NCI-H748 (cell line): Measurements from ENCODE around the gene RERE.

Source experiments
- DNase-seq: peaks from one replicate; lab custom pipeline; 2025; ENCODE audit not compliant: unreplicated experiment; lab: John Stamatoyannopoulos, UW

The RERE gene

DNA sequence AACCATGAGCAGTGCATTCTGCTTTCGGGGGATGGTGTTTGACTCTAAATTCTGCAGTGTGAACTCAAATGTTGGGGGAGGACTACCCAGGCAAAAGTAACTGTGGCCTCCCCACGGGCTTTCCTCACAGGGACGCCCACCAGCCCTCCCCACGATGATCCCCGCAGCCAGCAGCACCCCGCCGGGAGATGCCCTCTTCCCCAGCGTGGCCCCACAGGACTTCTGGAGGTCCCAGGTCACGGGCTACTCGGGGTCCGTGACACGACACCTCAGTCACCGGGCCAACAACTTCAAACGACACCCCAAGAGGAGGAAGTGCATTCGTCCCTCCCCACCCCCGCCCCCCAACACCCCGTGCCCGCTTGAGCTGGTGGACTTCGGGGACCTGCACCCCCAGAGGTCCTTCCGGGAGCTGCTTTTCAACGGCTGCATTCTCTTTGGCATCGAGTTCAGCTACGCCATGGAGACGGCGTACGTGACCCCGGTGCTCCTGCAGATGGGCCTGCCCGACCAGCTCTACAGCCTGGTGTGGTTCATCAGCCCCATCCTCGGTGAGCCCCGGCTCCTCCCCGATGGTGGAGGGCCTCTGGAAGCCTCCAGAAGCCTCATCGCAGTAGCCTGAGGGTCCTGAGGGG lies 493.1 kb downstream of the RERE start:
- DNase-seq: no peak

- DNase-seq: no peak
These were observed 493.7 kb downstream of the RERE start for GRCh38 chr1:8323706-8324105.

DNA sequence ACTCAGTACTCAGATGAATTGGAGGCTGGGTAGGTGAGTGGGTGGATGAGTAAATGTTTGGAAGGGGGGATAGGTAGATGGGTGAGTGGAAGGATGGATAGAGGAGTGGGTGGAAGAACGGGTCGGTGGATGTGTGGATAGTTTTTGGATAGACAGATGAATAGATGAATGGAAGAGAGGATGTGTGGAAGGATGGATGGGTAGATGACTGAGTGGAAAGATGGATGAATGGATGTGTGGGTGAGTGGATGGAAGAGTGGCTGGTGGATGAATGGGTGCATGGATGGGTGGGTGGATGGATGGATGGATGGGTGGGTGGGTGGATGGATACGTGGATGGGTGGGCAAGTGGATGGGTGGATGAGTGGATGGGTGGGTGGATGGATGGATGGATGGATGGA lies 495.8 kb downstream of the RERE start:
- no peak for DNase-seq

- peak; percentile 42 for DNase-seq
These were observed 499.0 kb downstream of the RERE start for GRCh38 chr1:8318436-8318835.

DNA sequence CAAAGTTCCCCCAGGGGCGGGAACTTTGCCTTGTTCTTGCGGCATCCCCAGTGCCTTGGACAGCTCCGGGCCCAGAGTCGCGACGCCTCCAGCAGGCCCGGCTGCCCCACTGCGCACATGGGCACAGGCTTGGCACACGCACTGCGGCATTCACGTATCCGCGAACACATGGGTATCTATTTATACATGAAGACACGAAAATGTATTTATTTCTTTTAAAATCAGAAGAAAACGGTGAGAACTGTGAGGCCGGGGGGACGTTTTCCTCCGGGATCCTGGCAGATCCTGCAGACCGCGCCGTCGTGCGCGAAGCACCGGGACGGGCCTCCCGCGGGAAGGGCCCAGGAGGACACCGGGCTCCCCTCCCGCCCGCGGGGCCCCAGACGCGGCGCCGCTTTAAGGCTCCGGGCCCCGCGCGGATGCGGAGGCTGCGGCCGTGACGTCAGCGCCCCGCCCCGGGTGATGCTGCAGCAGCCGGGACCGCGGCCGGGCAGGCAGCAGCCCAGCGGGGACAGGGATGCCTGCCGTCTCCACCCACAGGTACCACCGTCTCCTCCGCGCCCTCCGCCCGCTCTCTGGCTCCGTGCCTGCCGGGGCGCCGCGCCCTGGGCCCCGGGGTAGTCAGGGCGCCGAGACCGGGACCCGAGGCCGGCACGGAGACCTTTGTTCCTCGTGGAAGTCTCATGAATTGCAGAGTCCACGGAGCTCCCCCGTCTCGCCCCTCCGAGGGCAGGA lies 499.6 kb downstream of the RERE start, which contains the start of gene SLC45A1:
SLC45A1 (plus strand) TSS at position 468 of the 735 bp plus-strand sequence. CDS start 6,216 bp downstream, outside the sequence.
- DNase-seq: peak; percentile 75

- no peak for DNase-seq
These were observed 501.6 kb downstream of the RERE start for GRCh38 chr1:8315573-8316475.

DNA sequence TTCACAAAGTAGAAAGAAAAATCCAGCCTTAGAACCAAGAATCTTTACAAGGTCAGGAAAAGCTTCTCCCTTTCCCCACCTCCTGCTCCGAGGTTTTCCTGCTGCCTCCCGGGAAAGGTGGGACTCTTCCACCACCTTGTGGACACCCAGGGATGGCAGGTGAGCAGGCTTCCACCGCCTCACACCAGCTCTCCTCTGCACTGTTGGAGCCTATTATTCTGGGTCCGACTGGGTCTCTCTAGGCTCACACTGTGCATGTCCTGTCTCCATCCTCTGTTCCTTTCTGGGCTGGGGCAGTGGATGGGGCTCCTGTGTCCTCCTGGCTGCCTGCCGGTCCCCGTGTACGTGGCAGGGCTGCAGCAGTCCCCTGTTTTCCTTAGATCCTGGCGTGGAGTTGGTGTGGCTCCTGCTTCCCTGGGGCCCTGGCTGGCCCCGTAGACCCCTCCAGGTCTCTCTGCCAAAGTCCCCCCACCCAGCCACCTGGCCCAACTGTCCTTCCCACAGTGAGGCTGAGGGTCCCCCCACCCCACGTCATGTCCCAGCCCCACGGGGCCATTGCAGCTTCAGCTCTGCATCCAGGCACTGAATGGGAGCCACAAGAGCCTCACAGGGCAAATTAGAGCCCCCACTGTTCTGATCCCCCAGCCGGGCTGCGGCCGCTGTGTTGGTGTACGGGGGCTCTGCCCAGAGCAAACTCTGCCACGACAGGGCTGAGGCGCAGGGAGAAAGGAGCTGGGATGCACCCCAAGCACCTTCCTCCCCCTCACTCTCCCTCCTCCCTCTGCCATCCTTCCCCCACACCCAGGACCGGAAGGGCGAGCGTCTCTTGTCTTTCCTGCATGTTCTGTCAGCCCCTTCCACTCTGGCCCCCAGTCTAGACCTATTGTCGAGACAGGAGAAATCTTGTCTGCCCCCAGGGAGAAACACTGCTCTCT lies 502.8 kb downstream of the RERE start:
- DNase-seq: peak; percentile 67

DNA sequence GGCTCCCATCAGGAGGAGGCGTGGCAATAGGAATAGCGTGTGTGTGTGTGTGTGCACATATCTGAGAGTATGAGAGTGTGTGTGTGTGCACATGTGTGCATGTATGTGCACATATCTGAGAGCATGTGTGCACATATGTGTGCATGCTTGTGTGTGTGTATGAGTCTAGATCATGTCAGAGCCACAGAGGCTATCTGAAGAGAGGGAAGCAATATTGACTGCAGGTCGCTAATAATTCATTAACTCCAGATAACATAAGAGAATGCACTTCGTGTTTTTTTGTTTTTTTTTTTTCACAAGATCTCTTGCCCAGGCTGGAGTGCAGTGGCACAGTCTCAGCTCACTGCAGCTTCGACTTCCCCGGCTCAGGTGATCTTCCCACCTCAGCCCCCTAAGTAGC lies 504.2 kb downstream of the RERE start:
- no peak for DNase-seq

DNA sequence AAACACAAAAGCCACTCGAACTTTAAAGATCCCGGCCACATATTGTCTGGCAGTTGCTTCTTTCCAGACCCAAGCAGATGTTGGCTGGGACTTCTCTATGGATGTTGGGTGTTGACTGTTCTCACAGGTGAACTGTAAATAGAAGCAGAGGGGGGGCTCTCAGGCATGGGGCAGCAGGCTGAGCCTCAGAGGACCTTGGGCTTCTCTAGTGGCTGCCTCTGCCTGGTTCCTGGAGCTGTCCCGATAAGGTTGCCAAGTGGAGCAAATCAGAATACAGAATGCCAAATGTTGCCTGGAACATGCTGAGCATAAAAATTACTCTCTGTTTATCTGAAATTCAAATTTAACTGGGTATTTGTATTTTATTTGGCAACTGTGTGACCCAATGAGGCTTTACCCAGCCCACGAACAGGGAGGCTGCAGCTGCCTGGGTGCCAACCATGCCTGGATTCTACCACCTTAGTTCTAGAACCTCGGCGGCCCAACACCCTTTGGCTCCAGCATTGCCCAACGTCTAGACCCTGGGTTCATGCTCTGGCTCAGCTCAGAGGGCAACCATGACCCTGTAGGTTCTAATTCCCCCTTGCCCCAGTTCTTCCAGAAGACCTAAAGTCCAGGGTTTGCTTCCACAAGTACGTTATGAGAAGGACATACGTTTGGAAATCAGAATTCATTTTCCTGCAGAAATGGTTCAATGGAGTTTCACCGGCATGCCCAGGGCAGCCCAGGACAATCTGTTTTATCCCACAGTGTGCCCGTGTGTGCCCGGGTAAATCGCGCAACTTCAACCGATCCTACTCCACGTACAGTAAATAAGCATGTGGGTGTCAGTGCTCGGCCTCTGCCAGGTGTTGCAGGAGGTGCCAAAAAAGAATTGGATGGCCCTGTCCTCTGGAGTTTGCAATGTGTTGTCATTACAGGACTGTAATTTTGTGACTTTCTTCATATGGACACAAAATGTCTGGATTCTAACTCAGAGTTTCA lies 504.9 kb downstream of the RERE start:
- DNase-seq: no peak

DNA sequence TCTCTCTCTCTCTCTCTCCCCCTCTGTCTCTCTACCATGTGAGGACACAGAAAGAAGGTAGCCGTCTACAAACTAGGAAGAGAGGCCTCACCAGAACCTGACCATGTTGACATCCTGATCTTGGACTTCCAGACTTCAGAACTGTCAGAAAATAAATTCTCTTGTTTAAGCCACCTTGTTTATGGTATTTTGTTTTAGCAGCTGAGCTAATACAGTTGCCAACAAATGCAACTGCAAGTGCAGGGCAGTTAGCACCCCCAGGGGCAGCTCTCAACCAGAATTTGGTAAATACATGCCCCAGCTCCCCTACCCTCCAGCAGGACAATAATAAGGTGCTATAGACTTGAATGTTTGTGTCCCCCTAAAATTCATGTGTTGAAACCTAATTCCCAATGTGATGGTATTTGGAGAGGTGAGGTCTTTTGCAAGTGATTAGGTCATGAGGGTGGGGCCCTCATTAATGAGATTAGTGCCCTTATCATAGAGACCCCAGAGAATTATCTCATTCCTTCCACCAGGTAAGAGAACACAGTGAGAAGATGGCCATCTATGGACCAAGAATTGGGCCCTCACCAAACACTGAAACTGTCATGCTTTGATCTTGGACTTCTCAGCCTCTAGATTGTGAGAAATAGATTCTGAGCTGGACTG lies 506.2 kb downstream of the RERE start:
- no peak for DNase-seq

DNA sequence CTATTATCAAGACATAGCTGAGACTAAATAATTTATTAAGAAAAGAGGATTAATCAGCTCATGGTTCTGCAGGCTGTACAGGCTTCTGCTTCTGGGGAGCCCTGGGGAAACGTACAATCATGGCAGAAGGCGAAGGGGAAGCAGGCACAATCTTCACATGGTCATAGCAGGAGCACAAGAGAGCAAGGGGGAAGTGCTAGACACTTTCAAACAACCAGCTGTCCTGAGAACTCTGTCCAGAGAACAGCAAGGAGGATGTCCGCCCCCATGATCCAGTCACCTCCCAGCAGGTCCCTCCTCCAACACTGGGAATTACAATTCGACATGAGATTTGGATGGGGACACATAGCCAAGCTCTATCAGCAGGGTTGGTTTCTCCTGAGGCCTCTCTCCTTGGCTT lies 509.8 kb downstream of the RERE start:
- no peak for DNase-seq

GRCh38 chr1:8303876-8304275 lies 513.6 kb downstream of the RERE start:
- DNase-seq: no peak

DNA sequence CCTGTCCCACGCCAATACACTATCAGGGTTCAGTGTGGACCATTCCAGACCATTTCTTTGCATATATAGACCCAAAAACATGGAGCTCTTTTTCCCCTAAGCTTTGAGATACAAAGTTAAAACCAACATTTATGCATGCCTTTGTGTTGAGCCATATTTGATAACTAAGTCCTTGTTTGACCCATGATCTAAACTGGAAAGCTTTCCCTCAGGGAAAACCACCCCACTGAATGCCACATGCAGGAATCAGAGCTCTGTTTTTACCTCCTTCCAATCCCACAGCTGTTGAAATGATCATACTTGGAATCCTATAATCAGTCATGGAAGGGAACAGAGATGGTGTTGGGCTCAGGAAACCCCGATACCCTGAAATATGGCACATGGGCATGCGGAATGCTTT lies 514.3 kb downstream of the RERE start:
- no peak for DNase-seq
